ENCODE results near the gene MEG3.

Gene MEG3

DNA sequence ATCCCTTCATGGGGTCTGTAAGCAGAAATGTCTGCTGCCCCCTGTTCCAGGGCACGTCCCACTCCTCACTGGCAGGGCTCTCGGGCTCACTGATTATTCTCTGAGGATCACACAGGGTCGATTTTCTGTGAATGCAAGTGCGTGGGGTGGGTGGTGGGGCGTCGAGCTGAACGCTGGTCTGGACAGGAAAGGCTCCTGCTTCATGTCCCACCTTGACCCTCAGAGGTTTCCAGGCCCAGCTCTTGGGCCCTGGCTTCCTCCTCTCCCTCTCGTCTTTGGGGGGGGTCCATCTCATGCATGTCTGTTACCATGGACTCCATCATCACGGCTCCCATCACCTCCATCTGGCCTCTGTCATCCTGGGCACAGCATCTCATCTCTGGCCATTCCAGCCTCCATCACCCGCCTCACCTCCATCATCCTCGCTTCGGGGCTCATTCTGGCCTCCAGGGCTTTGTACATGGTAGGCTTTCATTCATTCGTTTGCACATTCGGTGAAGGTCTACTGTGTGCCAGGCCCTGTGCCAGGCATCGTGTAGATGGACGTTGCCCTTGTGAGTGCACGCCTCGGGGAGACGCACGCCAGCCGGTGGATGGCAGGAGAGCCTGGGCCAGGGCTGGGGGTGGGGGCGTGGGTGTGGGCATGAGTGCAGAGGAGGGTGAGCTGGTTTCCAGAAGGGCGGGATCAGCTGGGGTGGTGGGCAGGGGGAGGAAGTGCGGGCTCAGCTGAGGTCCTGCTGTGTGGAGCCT lies 42.9 kb downstream of the MEG3 start:
- H3K4me1 ChIP-seq (ENCODE audit: control insufficient read depth, insufficient read depth, low read length) = no peaks in the 10 kb centered on the region
- no peaks in the 10 kb centered on the region for H3K9me3 ChIP-seq (ENCODE audit: control insufficient read depth in 2 of 2, low read length in 2 of 2)
- no peak overlapping the region for H3K27ac ChIP-seq (ENCODE audit: low read length)
- H3K4me3 ChIP-seq (ENCODE audit: low read length in 2 of 2) = no peak overlapping the region
- H3K27me3 ChIP-seq (ENCODE audit: control insufficient read depth in 1 of 2, insufficient read depth in 2 of 2, low read length in 2 of 2) = peaks cover 0 to 3% of the 10 kb centered on the region in 2 donors
- H3K9ac ChIP-seq (ENCODE audit: low read length in 2 of 2) = no peak overlapping the region
- H3K36me3 ChIP-seq (ENCODE audit: control insufficient read depth in 2 of 2, insufficient read depth in 2 of 2, low read length in 2 of 2) = no peaks in the 10 kb centered on the region

GRCh38 chr14:100871234-100872186 lies 45.6 kb downstream of the MEG3 start:
- Histone ChIP-seq H3K9ac (ENCODE audit: low read length in 2 of 2) (no peak overlapping the region), H3K4me1 (ENCODE audit: control insufficient read depth, insufficient read depth, low read length) (no peaks in the 10 kb centered on the region), H3K27ac (ENCODE audit: low read length) (no peak overlapping the region), H3K36me3 (ENCODE audit: control insufficient read depth in 2 of 2, insufficient read depth in 2 of 2, low read length in 2 of 2) (no peaks in the 10 kb centered on the region), H3K4me3 (ENCODE audit: low read length in 2 of 2) (no peak overlapping the region), H3K9me3 (ENCODE audit: control insufficient read depth in 2 of 2, low read length in 2 of 2) (no peaks in the 10 kb centered on the region), H3K27me3 (ENCODE audit: control insufficient read depth in 1 of 2, insufficient read depth in 2 of 2, low read length in 2 of 2) (no peaks in the 10 kb centered on the region)

GRCh38 chr14:100872259-100873095 lies 46.6 kb downstream of the MEG3 start:
- no peak overlapping the region for H3K4me3 ChIP-seq (ENCODE audit: low read length in 2 of 2)
- H3K27ac ChIP-seq (ENCODE audit: low read length) = no peak overlapping the region
- no peaks in the 10 kb centered on the region for H3K4me1 ChIP-seq (ENCODE audit: control insufficient read depth, insufficient read depth, low read length)
- no peaks in the 10 kb centered on the region for H3K9me3 ChIP-seq (ENCODE audit: control insufficient read depth in 2 of 2, low read length in 2 of 2)
- no peaks in the 10 kb centered on the region for H3K36me3 ChIP-seq (ENCODE audit: control insufficient read depth in 2 of 2, insufficient read depth in 2 of 2, low read length in 2 of 2)
- no peaks in the 10 kb centered on the region for H3K27me3 ChIP-seq (ENCODE audit: control insufficient read depth in 1 of 2, insufficient read depth in 2 of 2, low read length in 2 of 2)
- H3K9ac ChIP-seq (ENCODE audit: low read length in 2 of 2) = no peak overlapping the region

DNA sequence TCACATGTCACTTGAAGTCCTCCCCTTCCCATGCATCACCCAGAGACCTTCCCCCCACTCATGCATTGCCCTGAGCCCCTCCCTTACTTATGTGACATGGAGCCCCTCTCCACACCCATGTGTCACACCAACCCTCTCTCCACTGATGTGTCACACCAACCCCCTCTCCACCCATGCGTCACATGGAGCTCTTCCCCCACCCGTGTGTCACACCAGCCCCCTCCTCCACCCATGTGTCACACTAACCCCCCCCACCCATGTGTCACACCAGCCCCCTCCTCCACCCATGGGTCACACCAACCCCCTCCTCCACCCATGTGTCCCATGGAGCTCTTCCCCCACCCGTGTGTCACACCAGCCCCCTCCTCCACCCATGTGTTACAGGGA lies 47.2 kb downstream of the MEG3 start:
- H3K4me3 ChIP-seq (ENCODE audit: low read length in 2 of 2) = no peak overlapping the region
- H3K27me3 ChIP-seq (ENCODE audit: control insufficient read depth in 1 of 2, insufficient read depth in 2 of 2, low read length in 2 of 2) = no peaks in the 10 kb centered on the region
- H3K9ac ChIP-seq (ENCODE audit: low read length in 2 of 2) = no peak overlapping the region
- H3K9me3 ChIP-seq (ENCODE audit: control insufficient read depth in 2 of 2, low read length in 2 of 2) = no peaks in the 10 kb centered on the region
- no peaks in the 10 kb centered on the region for H3K36me3 ChIP-seq (ENCODE audit: control insufficient read depth in 2 of 2, insufficient read depth in 2 of 2, low read length in 2 of 2)
- H3K27ac ChIP-seq (ENCODE audit: low read length) = no peak overlapping the region
- H3K4me1 ChIP-seq (ENCODE audit: control insufficient read depth, insufficient read depth, low read length) = no peaks in the 10 kb centered on the region

- peaks cover 5% of the 10 kb centered on the region in 2 donors for H3K27me3 ChIP-seq (ENCODE audit: control insufficient read depth in 1 of 2, insufficient read depth in 2 of 2, low read length in 2 of 2)
- no peaks in the 10 kb centered on the region for H3K4me1 ChIP-seq (ENCODE audit: control insufficient read depth, insufficient read depth, low read length)
- H3K36me3 ChIP-seq (ENCODE audit: control insufficient read depth in 2 of 2, insufficient read depth in 2 of 2, low read length in 2 of 2) = no peaks in the 10 kb centered on the region
- H3K9ac ChIP-seq (ENCODE audit: low read length in 2 of 2) = no peak overlapping the region
- H3K27ac ChIP-seq (ENCODE audit: low read length) = no peak overlapping the region
- no peak overlapping the region for H3K4me3 ChIP-seq (ENCODE audit: low read length in 2 of 2)
- H3K9me3 ChIP-seq (ENCODE audit: control insufficient read depth in 2 of 2, low read length in 2 of 2) = no peaks in the 10 kb centered on the region
Observed at GRCh38 chr14:100874051-100874410, 48.1 kb downstream of the MEG3 start.

DNA sequence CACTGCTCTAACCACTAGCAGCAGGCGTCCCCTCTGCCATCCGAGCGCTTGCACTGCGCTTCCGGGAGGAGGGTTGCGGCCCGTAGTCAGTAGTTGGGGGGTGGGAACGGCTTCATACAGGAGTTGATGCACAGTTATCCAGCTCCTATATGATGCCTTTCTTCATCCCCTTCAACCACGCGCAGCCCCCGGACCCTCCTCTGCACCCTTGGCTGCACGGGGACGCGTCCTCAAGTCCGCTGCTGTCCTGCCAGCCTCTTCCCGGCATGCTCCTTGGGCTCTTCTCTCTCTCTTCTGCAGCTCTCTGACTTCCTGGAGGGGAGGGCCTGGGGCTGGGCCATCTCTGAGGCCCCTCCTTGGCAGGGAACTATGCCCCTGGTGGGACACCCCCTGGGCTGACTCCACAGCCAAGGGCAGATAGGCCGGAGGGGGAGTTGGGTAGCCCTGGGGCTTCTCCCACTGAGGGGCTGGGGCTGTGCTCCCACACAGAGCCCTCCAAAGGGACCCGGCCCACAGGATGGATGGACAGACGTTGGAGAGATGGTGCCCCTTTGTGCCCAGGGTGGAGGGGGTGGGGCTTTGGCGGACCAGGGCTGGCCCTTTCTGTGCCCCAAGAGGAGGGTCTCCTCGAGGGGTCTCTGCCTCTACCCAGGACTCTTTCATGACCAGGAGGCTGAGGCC lies 48.6 kb downstream of the MEG3 start:
- Histone ChIP-seq H3K27me3 (ENCODE audit: control insufficient read depth in 1 of 2, insufficient read depth in 2 of 2, low read length in 2 of 2) (peaks cover 5 to 7% of the 10 kb centered on the region in 2 donors), H3K36me3 (ENCODE audit: control insufficient read depth in 2 of 2, insufficient read depth in 2 of 2, low read length in 2 of 2) (no peaks in the 10 kb centered on the region), H3K9me3 (ENCODE audit: control insufficient read depth in 2 of 2, low read length in 2 of 2) (no peaks in the 10 kb centered on the region), H3K4me3 (ENCODE audit: low read length in 2 of 2) (no peak overlapping the region), H3K9ac (ENCODE audit: low read length in 2 of 2) (no peak overlapping the region), H3K27ac (ENCODE audit: low read length) (no peak overlapping the region), H3K4me1 (ENCODE audit: control insufficient read depth, insufficient read depth, low read length) (no peaks in the 10 kb centered on the region)

- no peak overlapping the region for H3K9ac ChIP-seq (ENCODE audit: low read length in 2 of 2)
- H3K4me3 ChIP-seq (ENCODE audit: low read length in 2 of 2) = no peak overlapping the region
- no peaks in the 10 kb centered on the region for H3K36me3 ChIP-seq (ENCODE audit: control insufficient read depth in 2 of 2, insufficient read depth in 2 of 2, low read length in 2 of 2)
- H3K9me3 ChIP-seq (ENCODE audit: control insufficient read depth in 2 of 2, low read length in 2 of 2) = no peaks in the 10 kb centered on the region
- H3K4me1 ChIP-seq (ENCODE audit: control insufficient read depth, insufficient read depth, low read length) = no peaks in the 10 kb centered on the region
- peaks cover 5 to 7% of the 10 kb centered on the region in 2 donors for H3K27me3 ChIP-seq (ENCODE audit: control insufficient read depth in 1 of 2, insufficient read depth in 2 of 2, low read length in 2 of 2)
- H3K27ac ChIP-seq (ENCODE audit: low read length) = no peak overlapping the region
Observed at GRCh38 chr14:100875126-100875525, 49.2 kb downstream of the MEG3 start.

GRCh38 chr14:100875861-100876590 lies 50.1 kb downstream of the MEG3 start:
- H3K9me3 ChIP-seq (ENCODE audit: control insufficient read depth in 2 of 2, low read length in 2 of 2) = peaks cover 0 to under 1% of the 10 kb centered on the region in 2 donors
- H3K27ac ChIP-seq (ENCODE audit: low read length) = no peak overlapping the region
- H3K9ac ChIP-seq (ENCODE audit: low read length in 2 of 2) = no peak overlapping the region
- no peaks in the 10 kb centered on the region for H3K36me3 ChIP-seq (ENCODE audit: control insufficient read depth in 2 of 2, insufficient read depth in 2 of 2, low read length in 2 of 2)
- peaks cover 5 to 7% of the 10 kb centered on the region in 2 donors for H3K27me3 ChIP-seq (ENCODE audit: control insufficient read depth in 1 of 2, insufficient read depth in 2 of 2, low read length in 2 of 2)
- H3K4me3 ChIP-seq (ENCODE audit: low read length in 2 of 2) = no peak overlapping the region
- H3K4me1 ChIP-seq (ENCODE audit: control insufficient read depth, insufficient read depth, low read length) = no peaks in the 10 kb centered on the region

- H3K27ac ChIP-seq (ENCODE audit: low read length) = no peak overlapping the region
- H3K4me3 ChIP-seq (ENCODE audit: low read length in 2 of 2) = no peak overlapping the region
- peaks cover 0 to 5% of the 10 kb centered on the region in 2 donors for H3K9me3 ChIP-seq (ENCODE audit: control insufficient read depth in 2 of 2, low read length in 2 of 2)
- H3K4me1 ChIP-seq (ENCODE audit: control insufficient read depth, insufficient read depth, low read length) = peaks cover 2% of the 10 kb centered on the region
- H3K9ac ChIP-seq (ENCODE audit: low read length in 2 of 2) = no peak overlapping the region
- peaks cover 5 to 7% of the 10 kb centered on the region in 2 donors for H3K27me3 ChIP-seq (ENCODE audit: control insufficient read depth in 1 of 2, insufficient read depth in 2 of 2, low read length in 2 of 2)
- H3K36me3 ChIP-seq (ENCODE audit: control insufficient read depth in 2 of 2, insufficient read depth in 2 of 2, low read length in 2 of 2) = no peaks in the 10 kb centered on the region
Observed at GRCh38 chr14:100878271-100879146, 52.6 kb downstream of the MEG3 start.
